GM21423 (cell line): ENCODE measurements around the gene KIAA1755.

Experiments used
- ATAC-seq: cut with Tn5 transposase; IDR thresholded peaks from one replicate; pipeline ENCODE4 v1.9.1; 2021; ENCODE audit warnings: mild to moderate bottlenecking, moderate library complexity; ENCODE audit not compliant: unreplicated experiment

The KIAA1755 gene

GRCh38 chr20:38260378-38261053 is at the start of gene KIAA1755:
Gene KIAA1755, minus strand, starts transcription at chr20:38260735. Its CDS starts 235 bp downstream, at chr20:38260500.
- ATAC-seq: no peak

- no peak for ATAC-seq
These were observed 47.9 kb upstream of the KIAA1755 start for GRCh38 chr20:38308447-38308846.

- ATAC-seq: no peak
These were observed 47.5 kb upstream of the KIAA1755 start for GRCh38 chr20:38308047-38308438.

GRCh38 chr20:38307371-38308046 is 47.0 kb upstream of the KIAA1755 start:
- no peak for ATAC-seq

- ATAC-seq: no peak
These were observed 45.8 kb upstream of the KIAA1755 start for GRCh38 chr20:38306379-38306778.

- no peak for ATAC-seq
These were observed 45.0 kb upstream of the KIAA1755 start for GRCh38 chr20:38305541-38305940.

GRCh38 chr20:38304845-38305447 is 44.4 kb upstream of the KIAA1755 start:
- no peak for ATAC-seq

GRCh38 chr20:38303908-38304379 is 43.4 kb upstream of the KIAA1755 start, which contains the start of gene BPI:
Gene BPI, plus strand, starts transcription at chr20:38304156. Its CDS starts 68 bp downstream, at chr20:38304224.
- no peak for ATAC-seq

GRCh38 chr20:38302786-38303185 is 42.3 kb upstream of the KIAA1755 start:
- no peak for ATAC-seq

GRCh38 chr20:38301309-38301708 is 40.8 kb upstream of the KIAA1755 start:
- ATAC-seq: no peak

- ATAC-seq: no peak
These were observed 39.9 kb upstream of the KIAA1755 start for GRCh38 chr20:38300438-38300837.

- ATAC-seq: no peak
These were observed 39.4 kb upstream of the KIAA1755 start for GRCh38 chr20:38299963-38300362.

GRCh38 chr20:38298768-38299288 is 38.3 kb upstream of the KIAA1755 start:
- ATAC-seq: no peak

- ATAC-seq: no peak
These were observed 37.6 kb upstream of the KIAA1755 start for GRCh38 chr20:38297916-38298674.

GRCh38 chr20:38296433-38296832 is 35.9 kb upstream of the KIAA1755 start:
- no peak for ATAC-seq

GRCh38 chr20:38295811-38296210 is 35.3 kb upstream of the KIAA1755 start:
- no peak for ATAC-seq

- no peak for ATAC-seq
These were observed 33.6 kb upstream of the KIAA1755 start for GRCh38 chr20:38294076-38294591.

GRCh38 chr20:38293491-38294065 is 33.0 kb upstream of the KIAA1755 start:
- no peak for ATAC-seq

- ATAC-seq: no peak
These were observed 31.4 kb upstream of the KIAA1755 start for GRCh38 chr20:38291966-38292365.
